H1 (cell line): ENCODE results near the gene PPP1R17. TPM values are rescaled to one million over a fixed set of nuclear protein-coding genes. Genes with fewer than 3 reads are reported as not detected.

Source experiments
- BACH1 ChIP-seq: IDR thresholded peaks from 2 replicates; pipeline ENCODE4 v1.6.1; 2012; ENCODE audit warnings: low read length, improper control_type of control experiment
- BRCA1 ChIP-seq: IDR thresholded peaks from 2 replicates; pipeline ENCODE4 v1.6.1; 2012; ENCODE audit warnings: low read depth, low read length, improper control_type of control experiment
- CEBPB ChIP-seq: IDR thresholded peaks from 2 replicates; pipeline ENCODE4 v1.6.1; 2012; ENCODE audit warnings: low read depth, low read length
- NANOG ChIP-seq: IDR thresholded peaks from 2 replicates; pipeline ENCODE4 v1.6.1; 2011; ENCODE audit warnings: low read length, low read depth, mild to moderate bottlenecking, inconsistent platforms; ENCODE audit not compliant: insufficient read depth, poor library complexity, severe bottlenecking
- RXRA ChIP-seq: IDR thresholded peaks from 2 replicates; pipeline ENCODE4 v1.6.1; 2011; ENCODE audit warnings: low read depth, mild to moderate bottlenecking, low read length, moderate library complexity; ENCODE audit not compliant: insufficient read depth
- SIX5 ChIP-seq: IDR thresholded peaks from 2 replicates; pipeline ENCODE4 v1.6.1; 2011; ENCODE audit warnings: mild to moderate bottlenecking, low read depth, low read length
- SUZ12 ChIP-seq: fragments of 200-600 bp; sonication (generic); IDR thresholded peaks from 2 replicates; pipeline ENCODE4 v1.6.1; 2012; ENCODE audit warnings: mild to moderate bottlenecking, inconsistent platforms, low read length, moderate library complexity, mixed read lengths
- TAF7 ChIP-seq: optimal IDR thresholded peaks from 2 replicates; pipeline ENCODE3; 2011; ENCODE audit warnings: low read depth, mild to moderate bottlenecking, inconsistent platforms, low read length, moderate library complexity, borderline replicate concordance
- polyA plus RNA-seq, 7 experiments: library from polyadenylated mRNA; depleted of rRNA in 3 of 7; stranded (reverse) in 5 of 7; unstranded in 2 of 7; fragments of >200 nt in 5 of 7; fragments of 200-250 nt in 2 of 7; gene quantifications; 1 replicate in 5 of 7; 2 replicates in 1 of 7; 4 replicates in 1 of 7; pipeline versions ENCODE4 v1.2.1 to v1.2.3, GENCODE V29; 2011 to 2013; ENCODE audit warnings: missing spikeins in 2 of 7, mixed read lengths in 2 of 7
- total RNA-seq: library from RNA; stranded (reverse); fragmentation: NEBNext Ultra II Directional; extraction: Animal tissue kit (Norgen Biotek cat#: 25700); gene quantifications from 2 replicates; pipeline ENCODE4 v1.2.1, GENCODE V29; 2021
- TF ChIP-seq, protein P1 (sequence below): IDR thresholded peaks from 2 replicates; pipeline ENCODE4 v1.6.1; 2011; ENCODE audit warnings: low read length, improper control_type of control experiment

Gene PPP1R17
- total and polyA plus RNA-seq, 2 of the 8 experiments (the other 6 are each of a cell fraction or from before 2014, with no cell fraction given) = 1.5 to 2.5 TPM

DNA sequence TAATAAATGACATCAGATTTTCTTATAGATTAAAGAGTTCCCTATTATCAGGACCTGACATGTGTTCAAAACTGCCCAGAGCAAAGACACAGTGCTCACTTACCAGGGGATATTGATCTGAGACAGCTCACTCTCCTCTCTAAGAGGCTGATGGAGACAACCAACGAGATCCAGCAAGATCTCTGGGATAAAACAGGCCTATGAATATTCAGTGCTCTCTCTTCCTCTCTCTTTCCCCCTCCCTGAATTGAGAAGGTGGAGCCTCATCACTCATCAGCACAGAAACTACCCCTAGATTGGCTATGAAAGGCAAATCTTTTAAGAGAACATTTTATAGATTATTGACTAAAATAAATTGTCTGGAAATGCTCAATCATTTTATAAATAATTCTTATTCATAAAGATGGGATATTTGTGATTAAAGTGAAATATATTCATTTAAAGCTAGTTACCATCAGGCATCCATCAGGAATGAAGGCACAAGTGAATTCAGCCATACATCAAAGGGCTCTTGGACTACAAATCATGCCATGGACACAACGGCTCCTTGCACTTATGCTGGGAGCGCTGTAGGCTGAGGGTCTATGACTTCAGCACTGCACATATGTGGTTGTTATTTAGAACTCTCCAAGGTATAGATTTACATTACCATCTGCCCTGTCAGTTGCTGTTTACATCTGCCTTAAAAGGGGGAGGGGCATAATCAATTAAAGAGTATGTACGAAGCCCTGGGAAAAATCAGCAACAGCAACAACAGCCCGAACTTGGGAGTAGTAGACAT is 3.4 kb upstream of the PPP1R17 start (continued):
- TF ChIP-seq, protein P1, sequence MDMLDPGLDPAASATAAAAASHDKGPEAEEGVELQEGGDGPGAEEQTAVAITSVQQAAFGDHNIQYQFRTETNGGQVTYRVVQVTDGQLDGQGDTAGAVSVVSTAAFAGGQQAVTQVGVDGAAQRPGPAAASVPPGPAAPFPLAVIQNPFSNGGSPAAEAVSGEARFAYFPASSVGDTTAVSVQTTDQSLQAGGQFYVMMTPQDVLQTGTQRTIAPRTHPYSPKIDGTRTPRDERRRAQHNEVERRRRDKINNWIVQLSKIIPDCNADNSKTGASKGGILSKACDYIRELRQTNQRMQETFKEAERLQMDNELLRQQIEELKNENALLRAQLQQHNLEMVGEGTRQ = no peak
- TF ChIP-seq SUZ12 (no peak), RXRA (no peak), BRCA1 (no peak), SIX5 (no peak), BACH1 (no peak), TAF7 (no peak), CEBPB (no peak), NANOG (no peak)
- TF ChIP-seq, all 59 proteins: peak for 0
